Bone marrow (tissue), 2 donors: ENCODE results near the gene NUP98.
"Not testable (repeated sequence)": the region's sequence is repeated elsewhere in the genome, so short reads cannot be mapped to it uniquely, and the experiment has no call there.

Experiments used
- DNase-seq, 2 donors: peaks; one replicate each; lab custom pipeline; 2025; lab: John Stamatoyannopoulos, UW

The NUP98 gene

DNA sequence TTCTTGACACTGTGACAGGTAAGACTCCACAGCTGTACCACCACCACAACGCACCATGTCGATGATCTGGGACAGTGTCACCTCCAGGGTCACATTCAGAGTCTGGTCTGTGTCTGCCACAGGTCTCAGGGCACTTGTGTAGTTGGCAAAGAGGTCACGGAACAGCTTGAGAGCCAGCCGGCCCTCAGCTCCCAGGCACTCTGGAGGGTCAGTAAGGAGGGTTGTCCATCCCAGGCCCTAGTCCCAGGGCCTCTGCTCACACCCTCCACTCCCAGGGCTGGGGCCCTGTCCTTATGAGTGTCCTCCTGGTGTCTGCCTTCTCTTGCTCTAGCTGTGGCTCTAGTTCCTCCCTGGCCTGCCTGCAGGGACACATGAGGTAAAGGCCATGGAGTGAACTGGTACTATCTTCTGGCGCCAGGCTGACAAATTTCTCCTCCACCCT lies 127.6 kb downstream of the NUP98 start:
- DNase-seq = no peak

- DNase-seq = no peak
These were observed 128.2 kb downstream of the NUP98 start for GRCh38 chr11:3669128-3669527.

DNA sequence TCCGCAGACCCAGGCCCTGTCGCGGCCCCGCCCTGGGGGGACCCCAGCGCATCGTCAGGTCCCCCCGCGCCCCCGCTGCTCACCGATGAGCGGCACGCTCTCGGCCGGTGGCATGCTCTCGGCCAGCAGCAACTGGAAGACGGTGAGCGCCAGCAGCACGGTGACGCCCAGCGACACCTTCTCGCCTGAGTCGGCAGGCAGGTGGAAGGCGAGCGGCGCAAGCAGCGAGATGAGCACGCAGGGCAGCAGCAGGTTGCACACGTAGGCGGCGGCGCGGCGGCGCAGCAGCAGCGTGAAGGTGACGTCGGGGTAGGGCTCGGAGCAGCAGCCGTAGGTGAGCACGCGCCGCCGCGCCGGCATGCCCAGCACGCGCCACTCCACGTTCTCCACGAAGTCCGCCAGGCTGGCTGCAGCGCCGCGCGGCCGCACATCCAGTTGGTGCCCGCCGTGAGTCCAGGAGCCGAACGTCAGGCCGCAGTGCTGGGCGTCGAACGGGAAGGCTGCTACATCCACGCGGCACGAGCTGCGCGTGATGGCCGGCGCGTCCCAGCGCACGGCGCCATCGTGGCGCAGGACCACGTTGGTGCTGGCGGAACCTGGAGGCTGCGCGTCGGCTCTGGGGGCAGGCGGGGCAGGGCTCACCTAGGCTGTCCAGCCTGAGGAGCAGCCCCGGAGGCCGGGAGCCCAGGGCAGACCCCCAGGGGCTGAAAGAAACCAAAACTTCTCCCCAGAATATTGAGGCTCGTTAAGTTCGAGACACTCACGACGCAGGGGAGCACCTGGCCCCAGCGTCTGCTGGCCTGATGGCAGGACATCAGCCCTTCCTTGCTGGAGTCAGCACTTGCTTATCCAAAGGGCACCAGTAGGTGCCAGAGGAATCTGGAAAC lies 130.0 kb downstream of the NUP98 start:
- DNase-seq = no peak

DNA sequence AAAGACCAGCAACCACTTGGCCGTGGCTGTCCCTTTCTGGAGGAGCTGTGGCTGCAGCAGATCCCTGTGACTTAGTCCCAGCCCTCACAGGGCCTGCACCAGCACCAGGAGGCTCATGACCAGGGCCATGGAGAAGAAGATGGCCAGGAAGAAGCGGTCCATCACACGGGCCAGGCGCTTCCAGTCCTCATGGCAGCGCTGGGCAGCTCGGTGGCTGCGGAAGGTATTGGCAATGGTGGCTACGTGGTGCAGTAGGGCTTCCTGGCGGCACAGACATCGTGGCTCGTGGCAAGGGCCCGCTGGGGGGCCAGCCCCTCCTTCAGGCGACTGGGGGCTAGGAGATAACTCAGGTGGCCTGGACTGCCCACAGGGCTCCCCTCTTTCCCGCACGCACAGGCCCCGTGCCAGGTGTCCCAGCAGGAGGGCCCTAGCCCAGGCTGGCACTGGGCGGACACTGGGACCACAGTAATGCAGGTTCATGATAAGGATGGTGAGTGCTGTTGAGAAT lies 131.3 kb downstream of the NUP98 start:
- DNase-seq = no peak

- peak in 1 of 2 donors; percentile 26 for DNase-seq
These were observed 131.9 kb downstream of the NUP98 start for GRCh38 chr11:3665336-3666022.

- no peak for DNase-seq
These were observed 133.2 kb downstream of the NUP98 start for GRCh38 chr11:3664032-3664630.

- DNase-seq = no peak
These were observed 134.5 kb downstream of the NUP98 start for GRCh38 chr11:3662856-3663255.

GRCh38 chr11:3660960-3661359 lies 136.4 kb downstream of the NUP98 start:
- DNase-seq = no peak

DNA sequence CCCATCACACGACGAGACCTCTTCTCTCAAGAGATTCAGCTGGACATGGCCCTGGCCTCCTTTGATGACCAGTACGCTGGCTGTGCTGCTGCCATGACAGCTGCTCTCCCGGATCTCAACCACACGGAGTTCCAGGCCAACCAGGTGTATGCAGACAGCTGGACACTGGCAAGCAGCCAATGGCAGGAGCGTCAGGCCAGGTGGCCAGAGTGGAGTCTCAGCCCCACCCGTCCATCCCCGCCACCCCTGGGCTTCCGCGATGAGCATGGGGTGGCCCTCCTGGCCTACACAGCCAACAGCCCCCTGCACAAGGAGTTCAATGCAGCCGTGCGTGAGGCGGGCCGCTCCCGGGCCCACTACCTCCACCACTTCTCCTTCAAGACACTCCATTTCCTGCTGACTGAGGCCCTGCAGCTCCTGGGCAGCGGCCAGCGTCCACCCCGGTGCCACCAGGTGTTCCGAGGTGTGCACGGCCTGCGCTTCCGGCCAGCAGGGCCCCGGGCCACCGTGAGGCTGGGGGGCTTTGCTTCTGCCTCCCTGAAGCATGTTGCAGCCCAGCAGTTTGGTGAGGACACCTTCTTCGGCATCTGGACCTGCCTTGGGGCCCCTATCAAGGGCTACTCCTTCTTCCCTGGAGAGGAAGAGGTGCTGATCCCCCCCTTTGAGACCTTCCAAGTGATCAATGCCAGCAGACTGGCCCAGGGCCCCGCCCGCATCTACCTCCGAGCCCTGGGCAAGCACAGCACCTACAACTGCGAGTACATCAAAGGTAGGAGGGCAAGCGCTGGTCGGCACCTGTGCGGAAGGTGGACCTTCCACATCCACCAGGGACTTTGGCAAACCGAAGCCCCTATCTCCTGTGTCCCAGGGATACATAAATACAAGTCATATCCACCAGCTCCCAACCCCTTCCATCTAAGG lies 137.5 kb downstream of the NUP98 start:
- DNase-seq = no peak

DNA sequence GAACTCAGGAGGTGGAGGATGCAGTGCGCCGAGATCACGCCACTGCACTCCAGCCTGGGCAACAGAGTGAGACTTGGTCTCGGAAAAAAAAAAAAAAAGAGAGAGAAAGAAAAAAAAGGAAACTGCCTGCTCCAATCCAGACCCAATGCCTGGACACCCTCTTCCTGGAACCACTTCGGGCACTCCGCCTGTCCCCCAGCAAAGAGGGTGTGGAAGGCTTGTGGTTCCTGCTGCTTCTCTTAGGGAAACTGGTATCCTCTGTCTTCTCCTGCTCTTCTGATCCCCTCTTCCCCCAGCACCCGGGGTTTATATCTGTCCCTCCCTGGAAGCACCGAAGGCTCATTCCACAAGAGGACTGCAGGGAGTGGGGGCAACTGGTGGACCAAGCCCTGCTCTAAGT lies 139.1 kb downstream of the NUP98 start:
- no peak for DNase-seq

DNA sequence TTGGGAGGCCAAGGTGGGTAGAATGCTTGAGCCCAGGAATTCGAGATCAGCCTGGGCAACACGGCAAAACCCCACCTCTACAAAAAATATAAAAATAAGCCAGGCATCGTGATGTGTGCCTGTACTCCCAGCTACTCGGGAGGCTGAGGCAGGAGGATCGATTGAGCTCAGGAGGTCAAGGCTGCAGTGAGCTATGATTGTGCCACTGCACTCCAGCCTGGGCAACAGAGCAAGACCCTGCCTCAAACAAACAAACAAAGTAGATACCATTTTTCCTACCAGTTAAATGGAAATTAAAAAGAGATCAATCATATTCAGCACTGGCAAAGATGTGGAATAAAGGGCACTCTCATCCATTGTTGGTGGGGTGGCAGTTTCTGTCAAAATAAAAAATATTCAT lies 140.0 kb downstream of the NUP98 start:
- DNase-seq = not testable (repeated sequence)

GRCh38 chr11:3655547-3655946 lies 141.8 kb downstream of the NUP98 start:
- DNase-seq = no peak

DNA sequence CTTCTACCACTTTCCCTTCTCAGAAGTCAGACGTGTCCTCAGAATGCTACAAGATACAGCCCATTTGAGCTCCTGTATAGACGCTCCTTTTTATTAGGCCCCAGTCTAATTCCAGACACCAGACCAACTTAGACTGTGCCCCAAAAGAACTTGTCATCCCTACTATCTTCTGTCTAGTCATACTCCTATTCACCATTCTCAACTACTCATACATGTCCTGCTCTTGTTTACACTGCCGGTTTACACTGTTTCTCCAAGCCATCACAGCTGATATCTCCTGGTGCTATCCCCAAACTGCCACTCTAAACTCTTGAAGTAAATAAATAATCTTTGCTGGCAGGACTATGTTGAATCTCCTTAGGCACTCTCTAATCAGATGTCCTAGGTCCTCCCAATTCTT lies 144.8 kb downstream of the NUP98 start:
- not testable (repeated sequence) for DNase-seq

GRCh38 chr11:3649374-3649773 lies 148.0 kb downstream of the NUP98 start:
- not testable (repeated sequence) for DNase-seq

- not testable (repeated sequence) for DNase-seq
These were observed 148.5 kb downstream of the NUP98 start for GRCh38 chr11:3648843-3649242.

GRCh38 chr11:3645552-3645951 lies 151.8 kb downstream of the NUP98 start:
- DNase-seq = no peak

- no peak for DNase-seq
These were observed 152.5 kb downstream of the NUP98 start, which contains the start of gene ART1 for GRCh38 chr11:3644817-3645235. Gene ART1, plus strand, starts transcription at chr11:3645128. Its CDS starts 14,086 bp downstream, at chr11:3659214.

GRCh38 chr11:3643102-3643546 lies 154.2 kb downstream of the NUP98 start:
- DNase-seq = not testable (repeated sequence)

GRCh38 chr11:3642071-3642951 lies 155.0 kb downstream of the NUP98 start:
- DNase-seq = peak in 1 of 2 donors; percentile 13

DNA sequence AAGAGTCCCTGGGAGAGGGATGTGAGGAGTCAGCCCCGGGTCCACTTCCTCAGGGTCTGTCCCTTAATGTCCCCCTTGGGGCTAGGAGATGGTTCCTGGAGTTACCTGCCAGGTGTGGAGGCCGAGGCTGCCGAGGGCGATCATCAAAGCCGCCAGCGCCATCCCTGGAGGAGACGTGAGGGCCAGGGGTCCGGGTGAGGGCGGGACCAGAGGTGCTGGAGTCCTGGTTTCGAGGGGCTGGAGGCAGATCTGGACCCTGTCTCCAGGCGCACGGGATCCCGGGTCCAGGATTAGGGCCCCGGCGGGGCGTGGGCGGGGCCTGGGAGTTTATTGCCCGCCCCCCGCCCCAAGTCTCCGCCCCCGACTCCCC lies 155.7 kb downstream of the NUP98 start, which contains the start of gene ART5:
Gene ART5 (minus strand): TSS at position 292 of the 370 bp plus-strand sequence. CDS start 130 bp downstream, at position 162.
- DNase-seq = no peak
